Activated T-cell treated with anti-CD3 and anti-CD28 coated beads, Interleukin-2, amount 50 U/mL, for 24 hours (primary cell): ENCODE measurements around the gene PTPRM.

Source experiments
- DNase-seq: peaks from one replicate; pipeline ENCODE4 v3.0.0-alpha.2; 2020
- H3K27ac Mint-ChIP-seq: 2 replicates; pipeline ENCODE4 v1.8.0; 2020; ENCODE audit warnings: mild to moderate bottlenecking, mixed read lengths
- H3K27me3 Mint-ChIP-seq: 2 replicates; pipeline ENCODE4 v1.8.0; 2020; ENCODE audit warnings: mixed read lengths
- H3K36me3 Mint-ChIP-seq: 2 replicates; pipeline ENCODE4 v1.8.0; 2020; ENCODE audit warnings: low read depth, mixed read lengths
- H3K4me1 Mint-ChIP-seq: 2 replicates; pipeline ENCODE4 v1.8.0; 2020; ENCODE audit warnings: low read depth, mixed read lengths
- H3K4me3 Mint-ChIP-seq: 2 replicates; pipeline ENCODE4 v1.8.0; 2020; ENCODE audit warnings: mild to moderate bottlenecking, moderate library complexity, mixed read lengths
- H3K9me3 Mint-ChIP-seq: 2 replicates; pipeline ENCODE4 v1.8.0; 2020; ENCODE audit warnings: mixed read lengths

PTPRM gene

DNA sequence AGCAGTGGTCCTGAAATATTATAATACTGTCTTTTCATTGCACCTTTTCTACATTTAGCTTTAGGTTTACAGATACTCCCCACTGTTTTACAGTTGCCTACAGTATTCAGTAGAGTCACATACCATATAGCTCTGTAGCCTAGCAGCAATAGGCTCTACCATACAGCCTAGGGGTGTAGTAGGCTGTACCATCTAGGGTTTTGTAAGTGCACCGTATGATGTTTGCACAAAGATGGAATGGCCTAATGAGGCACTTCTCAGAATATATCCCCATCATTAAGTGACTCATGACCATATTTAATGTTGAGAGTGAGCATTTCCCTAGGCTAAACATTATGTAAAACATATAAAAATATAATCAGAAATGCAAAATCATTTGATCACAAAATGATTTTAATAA, 530.8 kb downstream of the PTPRM start:
- Mint-ChIP-seq H3K9me3 (peaks cover 2% of the 10 kb centered on the region), H3K4me3 (no peak overlapping the region), H3K4me1 (no peaks in the 10 kb centered on the region), H3K27ac (no peak overlapping the region), H3K27me3 (no peaks in the 10 kb centered on the region), H3K36me3 (no peaks in the 10 kb centered on the region)
- no peak for DNase-seq

DNA sequence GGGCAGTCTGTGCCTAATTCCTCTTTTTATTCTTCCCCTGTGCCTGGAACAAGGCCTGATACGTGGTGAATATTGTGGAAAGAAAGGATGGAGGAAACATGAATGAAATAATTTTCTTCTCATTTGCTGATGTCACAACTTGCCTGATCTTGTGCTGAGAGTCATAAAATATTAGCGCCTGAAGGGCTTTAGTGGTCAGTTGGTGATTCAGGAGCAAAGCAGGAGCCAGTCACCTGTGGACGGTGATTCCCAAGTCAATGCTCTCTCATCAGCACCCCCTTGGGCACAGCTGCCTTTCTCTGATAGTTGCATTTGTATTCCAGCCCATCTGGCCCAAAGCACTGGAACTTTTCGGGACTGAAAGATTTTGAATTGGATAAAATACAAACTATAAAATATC, 539.5 kb downstream of the PTPRM start:
- no peaks in the 10 kb centered on the region for H3K36me3 Mint-ChIP-seq
- H3K4me3 Mint-ChIP-seq, result no peak overlapping the region
- H3K27me3 Mint-ChIP-seq, result no peaks in the 10 kb centered on the region
- peaks cover 2% of the 10 kb centered on the region for H3K9me3 Mint-ChIP-seq
- H3K4me1 Mint-ChIP-seq, result no peaks in the 10 kb centered on the region
- DNase-seq, result no peak
- no peak overlapping the region for H3K27ac Mint-ChIP-seq

GRCh38 chr18:8107426-8107825, 540.3 kb downstream of the PTPRM start:
- no peaks in the 10 kb centered on the region for H3K27me3 Mint-ChIP-seq
- H3K36me3 Mint-ChIP-seq, result no peaks in the 10 kb centered on the region
- no peak overlapping the region for H3K4me3 Mint-ChIP-seq
- no peak for DNase-seq
- H3K27ac Mint-ChIP-seq, result no peak overlapping the region
- no peaks in the 10 kb centered on the region for H3K4me1 Mint-ChIP-seq
- H3K9me3 Mint-ChIP-seq, result peaks cover under 1% of the 10 kb centered on the region

DNA sequence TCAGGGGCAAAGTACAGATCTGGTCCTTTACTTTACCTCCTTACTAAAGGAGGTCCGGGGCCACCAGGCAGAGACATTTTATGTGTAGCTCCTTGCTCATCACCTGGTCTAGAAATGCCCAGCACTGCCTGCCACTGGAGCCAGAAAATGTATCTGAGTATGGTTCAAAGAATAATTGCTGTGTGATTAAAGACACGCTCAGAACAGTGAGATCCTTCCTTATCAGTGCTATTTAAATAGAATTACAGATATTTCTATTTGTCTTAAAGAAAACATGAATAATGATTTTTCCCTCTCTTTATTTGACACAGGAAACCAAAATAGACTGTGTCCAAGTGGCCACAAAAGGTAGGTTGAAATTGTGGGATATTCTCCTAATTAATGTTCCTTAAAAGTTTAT, 547.4 kb downstream of the PTPRM start:
- H3K9me3 Mint-ChIP-seq, result no peaks in the 10 kb centered on the region
- no peaks in the 10 kb centered on the region for H3K36me3 Mint-ChIP-seq
- H3K4me3 Mint-ChIP-seq, result no peak overlapping the region
- no peak for DNase-seq
- no peak overlapping the region for H3K27ac Mint-ChIP-seq
- H3K4me1 Mint-ChIP-seq, result no peaks in the 10 kb centered on the region
- no peaks in the 10 kb centered on the region for H3K27me3 Mint-ChIP-seq

DNA sequence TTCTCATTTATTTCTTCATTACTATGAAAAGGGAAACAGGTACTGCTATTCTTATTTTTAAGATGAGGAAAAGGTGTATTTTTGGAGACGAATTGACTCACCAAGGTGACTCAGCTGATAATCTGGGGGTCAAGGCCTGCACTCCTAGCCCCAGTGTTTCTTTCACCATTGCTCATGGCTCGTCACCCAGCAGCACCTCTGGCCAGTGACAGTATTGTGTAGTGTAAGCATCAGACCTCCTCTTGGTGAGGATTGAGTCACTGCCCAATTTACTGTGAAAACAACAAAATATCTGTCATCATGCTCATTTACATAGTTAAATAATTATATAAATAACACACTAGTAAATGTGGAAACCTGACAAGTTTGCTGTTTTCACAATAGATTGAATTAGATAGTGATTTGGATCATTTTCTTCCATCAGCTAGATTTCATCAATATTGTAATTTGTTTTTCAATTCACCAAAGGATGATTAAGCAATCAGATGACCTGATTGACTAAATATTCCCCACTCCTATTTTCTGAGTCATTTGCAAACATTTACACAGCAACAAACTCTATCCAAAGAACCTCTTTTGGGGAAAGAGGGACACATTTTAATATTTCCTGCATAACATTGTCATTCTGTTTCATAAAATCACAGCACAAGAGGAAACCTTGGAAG, 549.4 kb downstream of the PTPRM start:
- no peak overlapping the region for H3K27ac Mint-ChIP-seq
- H3K27me3 Mint-ChIP-seq, result no peaks in the 10 kb centered on the region
- DNase-seq, result no peak
- H3K4me3 Mint-ChIP-seq, result no peak overlapping the region
- H3K36me3 Mint-ChIP-seq, result no peaks in the 10 kb centered on the region
- H3K9me3 Mint-ChIP-seq, result no peaks in the 10 kb centered on the region
- H3K4me1 Mint-ChIP-seq, result no peaks in the 10 kb centered on the region

GRCh38 chr18:8117006-8117371, 549.9 kb downstream of the PTPRM start:
- DNase-seq, result no peak
- H3K4me3 Mint-ChIP-seq, result no peak overlapping the region
- H3K27ac Mint-ChIP-seq, result no peak overlapping the region
- no peaks in the 10 kb centered on the region for H3K4me1 Mint-ChIP-seq
- no peaks in the 10 kb centered on the region for H3K36me3 Mint-ChIP-seq
- H3K27me3 Mint-ChIP-seq, result no peaks in the 10 kb centered on the region
- H3K9me3 Mint-ChIP-seq, result no peaks in the 10 kb centered on the region

GRCh38 chr18:8121101-8121500, 554.0 kb downstream of the PTPRM start:
- Mint-ChIP-seq H3K9me3 (no peaks in the 10 kb centered on the region), H3K4me1 (no peaks in the 10 kb centered on the region), H3K4me3 (no peak overlapping the region), H3K36me3 (no peaks in the 10 kb centered on the region), H3K27ac (no peak overlapping the region), H3K27me3 (no peaks in the 10 kb centered on the region)
- no peak for DNase-seq

DNA sequence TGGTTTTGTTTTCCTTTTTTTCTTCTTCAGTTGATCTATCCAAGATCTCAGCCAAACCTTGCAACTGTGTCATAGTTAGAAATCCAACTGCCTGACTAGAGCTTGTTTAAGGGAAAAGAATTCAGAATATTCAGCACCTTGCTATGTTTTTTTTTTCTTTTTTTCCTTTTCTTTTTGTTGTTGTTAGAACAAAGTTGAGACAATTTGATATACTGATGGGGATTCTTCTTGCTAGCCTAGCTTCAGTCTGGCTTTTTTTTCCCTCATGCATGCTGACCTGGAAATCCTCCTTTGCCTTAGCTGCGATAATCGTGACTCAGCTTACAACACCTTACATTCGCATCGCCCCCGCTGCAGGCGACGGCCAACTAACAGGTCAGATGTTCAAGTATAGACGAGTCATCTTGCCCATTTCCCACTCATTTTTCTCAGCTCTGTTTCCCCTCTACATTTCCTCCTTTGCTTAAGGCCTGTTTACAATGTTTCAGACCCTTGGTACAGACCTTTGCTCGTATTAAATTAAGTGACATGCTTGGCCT, 554.9 kb downstream of the PTPRM start:
- no peak for DNase-seq
- H3K27ac Mint-ChIP-seq, result no peak overlapping the region
- no peaks in the 10 kb centered on the region for H3K36me3 Mint-ChIP-seq
- no peak overlapping the region for H3K4me3 Mint-ChIP-seq
- H3K27me3 Mint-ChIP-seq, result no peaks in the 10 kb centered on the region
- no peaks in the 10 kb centered on the region for H3K4me1 Mint-ChIP-seq
- H3K9me3 Mint-ChIP-seq, result no peaks in the 10 kb centered on the region

- no peaks in the 10 kb centered on the region for H3K4me1 Mint-ChIP-seq
- no peaks in the 10 kb centered on the region for H3K36me3 Mint-ChIP-seq
- no peaks in the 10 kb centered on the region for H3K9me3 Mint-ChIP-seq
- no peak overlapping the region for H3K27ac Mint-ChIP-seq
- no peak overlapping the region for H3K4me3 Mint-ChIP-seq
- no peaks in the 10 kb centered on the region for H3K27me3 Mint-ChIP-seq
- DNase-seq, result no peak
Measured at GRCh38 chr18:8124232-8125146, 557.4 kb downstream of the PTPRM start.

DNA sequence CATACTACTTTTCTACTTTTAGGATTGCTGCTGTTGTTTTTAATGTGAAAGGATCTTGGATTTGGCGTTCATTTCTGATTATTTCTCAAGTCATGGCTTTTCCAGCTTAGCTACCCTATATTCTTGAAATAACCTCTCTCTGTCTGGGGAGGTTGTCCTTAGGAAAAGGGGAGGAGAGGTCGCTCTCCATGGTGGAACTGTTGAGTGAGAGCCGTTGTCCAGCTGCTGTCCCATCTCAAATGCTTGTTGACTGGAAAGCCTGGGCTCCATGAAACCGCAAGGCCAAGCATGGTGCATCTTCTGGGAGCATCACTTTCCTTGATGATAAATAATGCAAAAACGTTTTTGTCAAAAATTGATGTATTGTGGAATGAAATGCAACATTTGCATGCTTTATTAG, 563.0 kb downstream of the PTPRM start:
- H3K27ac Mint-ChIP-seq, result no peak overlapping the region
- no peak for DNase-seq
- no peaks in the 10 kb centered on the region for H3K36me3 Mint-ChIP-seq
- no peaks in the 10 kb centered on the region for H3K4me1 Mint-ChIP-seq
- H3K4me3 Mint-ChIP-seq, result no peak overlapping the region
- peaks cover 8% of the 10 kb centered on the region for H3K9me3 Mint-ChIP-seq
- H3K27me3 Mint-ChIP-seq, result no peaks in the 10 kb centered on the region

- H3K4me1 Mint-ChIP-seq, result peaks cover 2% of the 10 kb centered on the region
- H3K9me3 Mint-ChIP-seq, result peaks cover 10% of the 10 kb centered on the region
- H3K27me3 Mint-ChIP-seq, result no peaks in the 10 kb centered on the region
- H3K4me3 Mint-ChIP-seq, result no peak overlapping the region
- DNase-seq, result no peak
- no peak overlapping the region for H3K27ac Mint-ChIP-seq
- no peaks in the 10 kb centered on the region for H3K36me3 Mint-ChIP-seq
Measured at GRCh38 chr18:8133032-8133431, 565.9 kb downstream of the PTPRM start.

DNA sequence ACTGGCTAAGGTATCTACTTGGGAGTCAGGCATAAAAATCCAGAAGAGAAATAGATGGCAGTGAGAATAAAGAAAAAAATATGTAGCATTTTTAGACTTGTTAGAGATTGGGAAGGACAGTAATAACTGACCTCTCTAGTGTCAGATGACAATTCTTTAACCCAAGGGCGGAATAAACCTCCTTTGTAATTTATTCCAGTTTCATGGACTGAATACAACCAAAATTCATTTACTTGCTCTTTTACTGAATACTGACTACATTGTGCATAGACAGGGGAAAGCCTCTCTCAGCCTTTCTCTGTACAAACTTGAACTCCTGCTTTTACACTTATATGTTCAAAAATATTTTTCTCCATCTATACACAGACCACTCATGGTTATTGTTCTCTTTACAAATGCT, 566.8 kb downstream of the PTPRM start:
- H3K4me3 Mint-ChIP-seq, result no peak overlapping the region
- H3K4me1 Mint-ChIP-seq, result peaks cover 2% of the 10 kb centered on the region
- H3K27me3 Mint-ChIP-seq, result no peaks in the 10 kb centered on the region
- peaks cover 10% of the 10 kb centered on the region for H3K9me3 Mint-ChIP-seq
- H3K27ac Mint-ChIP-seq, result no peak overlapping the region
- no peak for DNase-seq
- H3K36me3 Mint-ChIP-seq, result no peaks in the 10 kb centered on the region

GRCh38 chr18:8139127-8139527, 572.0 kb downstream of the PTPRM start:
- Mint-ChIP-seq H3K27me3 (no peaks in the 10 kb centered on the region), H3K36me3 (no peaks in the 10 kb centered on the region), H3K4me1 (peaks cover 2% of the 10 kb centered on the region), H3K27ac (no peak overlapping the region), H3K4me3 (no peak overlapping the region), H3K9me3 (peaks cover 5% of the 10 kb centered on the region)
- no peak for DNase-seq

- no peaks in the 10 kb centered on the region for H3K27me3 Mint-ChIP-seq
- no peak overlapping the region for H3K4me3 Mint-ChIP-seq
- H3K36me3 Mint-ChIP-seq, result no peaks in the 10 kb centered on the region
- no peak for DNase-seq
- H3K4me1 Mint-ChIP-seq, result peaks cover 2% of the 10 kb centered on the region
- no peak overlapping the region for H3K27ac Mint-ChIP-seq
- H3K9me3 Mint-ChIP-seq, result peaks cover 6% of the 10 kb centered on the region
Measured at GRCh38 chr18:8139891-8140406, 572.8 kb downstream of the PTPRM start.
